ENCODE results near the gene PIP4K2A. TPM values are rescaled to one million over a fixed set of nuclear protein-coding genes. Genes with fewer than 3 reads are reported as not detected.
A peak's percentile ranks its signal among the peaks of the same experiment; 100 is the strongest.

PIP4K2A gene
- total RNA-seq, 4 donors from 2014 or later: 6.8 to 34.7 (median 15.4) TPM

GRCh38 chr10:22606164-22606614 lies 108.2 kb downstream of the PIP4K2A start:
- Histone ChIP-seq H3K27ac (peak overlapping the region; percentile 54 to 74 (median 66)), H3K4me3 (no peak overlapping the region), H3K27me3 (no peaks in the 10 kb centered on the region), H3K36me3 (no peaks in the 10 kb centered on the region), H3K4me1 (peaks cover 0 to 34% (median 14%) of the 10 kb centered on the region in 4 donors), H3K9me3 (no peaks in the 10 kb centered on the region)
- peak in 2 of 3 donors; percentile 82 to 91 for DNase-seq
- no peak for TF ChIP-seq CTCF (IDR thresholded peaks at IDR 0.05)
- TF ChIP-seq POLR2A (IDR thresholded peaks at IDR 0.05): no peak

GRCh38 chr10:22605168-22605567 lies 109.2 kb downstream of the PIP4K2A start:
- H3K4me3 ChIP-seq: no peak overlapping the region
- no peaks in the 10 kb centered on the region for H3K9me3 ChIP-seq
- no peaks in the 10 kb centered on the region for H3K27me3 ChIP-seq
- peak overlapping the region in 3 of 4 donors; percentile 65 to 74 (median 66) for H3K27ac ChIP-seq
- H3K4me1 ChIP-seq: peaks cover 0 to 33% (median 14%) of the 10 kb centered on the region in 4 donors
- no peak for TF ChIP-seq POLR2A (IDR thresholded peaks at IDR 0.05)
- no peak for TF ChIP-seq CTCF (IDR thresholded peaks at IDR 0.05)
- no peak for DNase-seq
- no peaks in the 10 kb centered on the region for H3K36me3 ChIP-seq

GRCh38 chr10:22604344-22605126 lies 109.8 kb downstream of the PIP4K2A start:
- H3K27me3 ChIP-seq: no peaks in the 10 kb centered on the region
- no peak overlapping the region for H3K4me3 ChIP-seq
- H3K36me3 ChIP-seq: no peaks in the 10 kb centered on the region
- peaks cover 0 to 27% (median 12%) of the 10 kb centered on the region in 4 donors for H3K4me1 ChIP-seq
- no peaks in the 10 kb centered on the region for H3K9me3 ChIP-seq
- peak overlapping the region; percentile 43 to 74 (median 61) for H3K27ac ChIP-seq
- DNase-seq: no peak
- TF ChIP-seq POLR2A (IDR thresholded peaks at IDR 0.05) (no peak), CTCF (IDR thresholded peaks at IDR 0.05) (no peak)

- TF ChIP-seq CTCF (IDR thresholded peaks at IDR 0.05) (no peak), POLR2A (IDR thresholded peaks at IDR 0.05) (no peak)
- H3K4me3 ChIP-seq: no peak overlapping the region
- no peaks in the 10 kb centered on the region for H3K27me3 ChIP-seq
- no peaks in the 10 kb centered on the region for H3K36me3 ChIP-seq
- peaks cover 0 to 31% (median 16%) of the 10 kb centered on the region in 4 donors for H3K4me1 ChIP-seq
- H3K27ac ChIP-seq: peak overlapping the region in 1 of 4 donors; percentile 40
- H3K9me3 ChIP-seq: no peaks in the 10 kb centered on the region
- no peak for DNase-seq
Measured at GRCh38 chr10:22603581-22603980, 110.8 kb downstream of the PIP4K2A start.

- H3K9me3 ChIP-seq: no peaks in the 10 kb centered on the region
- no peaks in the 10 kb centered on the region for H3K36me3 ChIP-seq
- H3K27ac ChIP-seq: peak overlapping the region; percentile 31 to 71 (median 54)
- H3K4me1 ChIP-seq: peaks cover 0 to 39% (median 16%) of the 10 kb centered on the region in 4 donors
- H3K4me3 ChIP-seq: no peak overlapping the region
- DNase-seq: no peak
- TF ChIP-seq CTCF (IDR thresholded peaks at IDR 0.05) (no peak), POLR2A (IDR thresholded peaks at IDR 0.05) (no peak)
- H3K27me3 ChIP-seq: no peaks in the 10 kb centered on the region
Measured at GRCh38 chr10:22601618-22602017, 112.8 kb downstream of the PIP4K2A start.
